Mesothelial cell of epicardium (in vitro differentiated cells): ENCODE results near the gene FGG. TPM values are rescaled to one million over a fixed set of nuclear protein-coding genes. Genes with fewer than 3 reads are reported as not detected.

ENCODE experiments used
- DNase-seq, 2 experiments: peaks; one replicate each; pipeline ENCODE4 v3.0.0; 2021; ENCODE audit warnings: low spot score in 2 of 2; ENCODE audit not compliant: unreplicated experiment in 2 of 2
- H3K27ac Mint-ChIP-seq: 2 replicates; pipeline ENCODE4 v1.8.0; 2021; ENCODE audit warnings: mixed read lengths
- H3K27me3 Mint-ChIP-seq: 2 replicates; pipeline ENCODE4 v1.8.0; 2021; ENCODE audit warnings: low read depth, mixed read lengths
- H3K36me3 Mint-ChIP-seq: 2 replicates; pipeline ENCODE4 v1.8.0; 2021; ENCODE audit warnings: mixed read lengths
- H3K4me1 Mint-ChIP-seq: 2 replicates; pipeline ENCODE4 v1.8.0; 2021; ENCODE audit warnings: mixed read lengths
- H3K4me3 Mint-ChIP-seq: 2 replicates; pipeline ENCODE4 v1.8.0; 2021; ENCODE audit warnings: mild to moderate bottlenecking, moderate library complexity, mixed read lengths
- H3K9me3 Mint-ChIP-seq: 2 replicates; pipeline ENCODE4 v1.8.0; 2021; ENCODE audit warnings: mixed read lengths
- CTCF ChIP-seq: fragments of 200-600 bp; sonication (generic); IDR thresholded peaks from one replicate; pipeline ENCODE4 v1.5.0; 2021; ENCODE audit warnings: antibody characterized with exemption; ENCODE audit not compliant: unreplicated experiment
- total RNA-seq: library from RNA; stranded (reverse); gene quantifications from 3 replicates; pipeline ENCODE4 v1.2.1, GENCODE V29; 2021

The FGG gene
- total RNA-seq, 1 donor from 2014 or later = 1.0 TPM

GRCh38 chr4:154617820-154618317 lies 5.4 kb upstream of the FGG start:
- Mint-ChIP-seq H3K36me3 (no peaks in the 10 kb centered on the region), H3K9me3 (no peaks in the 10 kb centered on the region), H3K4me3 (no peak overlapping the region), H3K27me3 (peaks cover 10% of the 10 kb centered on the region), H3K4me1 (peaks cover 20% of the 10 kb centered on the region), H3K27ac (no peak overlapping the region)
- TF ChIP-seq CTCF = no peak
- no peak for DNase-seq

- no peaks in the 10 kb centered on the region for H3K36me3 Mint-ChIP-seq
- TF ChIP-seq CTCF = no peak
- H3K27me3 Mint-ChIP-seq = peaks cover 8% of the 10 kb centered on the region
- no peak for DNase-seq
- no peak overlapping the region for H3K4me3 Mint-ChIP-seq
- H3K27ac Mint-ChIP-seq = peak overlapping the region; percentile 13
- peaks cover 24% of the 10 kb centered on the region for H3K4me1 Mint-ChIP-seq
- no peaks in the 10 kb centered on the region for H3K9me3 Mint-ChIP-seq
These were observed 4.3 kb upstream of the FGG start for GRCh38 chr4:154616731-154617130.

GRCh38 chr4:154616287-154616686 lies 3.8 kb upstream of the FGG start:
- no peak for TF ChIP-seq CTCF
- H3K27ac Mint-ChIP-seq = peak overlapping the region; percentile 76
- peaks cover 24% of the 10 kb centered on the region for H3K4me1 Mint-ChIP-seq
- no peaks in the 10 kb centered on the region for H3K36me3 Mint-ChIP-seq
- H3K27me3 Mint-ChIP-seq = peaks cover 4% of the 10 kb centered on the region
- no peaks in the 10 kb centered on the region for H3K9me3 Mint-ChIP-seq
- DNase-seq = no peak
- no peak overlapping the region for H3K4me3 Mint-ChIP-seq

- H3K36me3 Mint-ChIP-seq = no peaks in the 10 kb centered on the region
- no peak for TF ChIP-seq CTCF
- no peaks in the 10 kb centered on the region for H3K9me3 Mint-ChIP-seq
- H3K27me3 Mint-ChIP-seq = peaks cover 6% of the 10 kb centered on the region
- no peak overlapping the region for H3K4me3 Mint-ChIP-seq
- DNase-seq = no peak
- H3K4me1 Mint-ChIP-seq = peaks cover 24% of the 10 kb centered on the region
- no peak overlapping the region for H3K27ac Mint-ChIP-seq
These were observed 2.8 kb upstream of the FGG start for GRCh38 chr4:154615211-154615610.

GRCh38 chr4:154614306-154614705 lies 1.9 kb upstream of the FGG start:
- no peak overlapping the region for H3K27ac Mint-ChIP-seq
- no peak for TF ChIP-seq CTCF

GRCh38 chr4:154611833-154612232 lies 623 bp downstream of the FGG start:
- Mint-ChIP-seq H3K27ac (peak overlapping the region; percentile 12), H3K4me1 (peaks cover 12% of the 10 kb centered on the region), H3K27me3 (peaks cover 31% of the 10 kb centered on the region), H3K9me3 (no peaks in the 10 kb centered on the region), H3K4me3 (no peak overlapping the region), H3K36me3 (no peaks in the 10 kb centered on the region)
- no peak for DNase-seq
- TF ChIP-seq CTCF = no peak

More at GRCh38 chr4:154614306-154614705, 1.9 kb upstream of the FGG start:
- H3K9me3 Mint-ChIP-seq = no peaks in the 10 kb centered on the region
- peaks cover 24% of the 10 kb centered on the region for H3K4me1 Mint-ChIP-seq
- no peaks in the 10 kb centered on the region for H3K36me3 Mint-ChIP-seq
- H3K4me3 Mint-ChIP-seq = no peak overlapping the region
- peaks cover 10% of the 10 kb centered on the region for H3K27me3 Mint-ChIP-seq
- DNase-seq = no peak
